ENCODE results near the gene NEK4. TPM values are rescaled to one million over a fixed set of nuclear protein-coding genes. Genes with fewer than 3 reads are reported as not detected.

Gene NEK4
- polyA plus RNA-seq, 1 donor (not counting 4 experiments of a cell fraction or from before 2014, with no cell fraction given), result 13.6 TPM

GRCh38 chr3:52703341-52703740 lies 67.4 kb downstream of the NEK4 start:
- no peaks in the 10 kb centered on the region for H3K9me1 ChIP-seq (ENCODE audit: control insufficient read depth, extremely low read depth, insufficient read depth, low read length)
- DNase-seq (ENCODE audit: low read depth, low spot score), result no peak
- no peaks in the 10 kb centered on the region for H4K20me1 ChIP-seq (ENCODE audit: control insufficient read depth, extremely low read depth, insufficient read depth, low read length)
- no peak overlapping the region for H2AFZ ChIP-seq (ENCODE audit: control insufficient read depth, low read length)
- no peaks in the 10 kb centered on the region for H3K27me3 ChIP-seq (ENCODE audit: control insufficient read depth, extremely low read depth, insufficient read depth, low read length)
- no peak overlapping the region for H3K9ac ChIP-seq (ENCODE audit: control insufficient read depth, extremely low read depth, insufficient read depth, low read length)
- FAIRE-seq, result no peak
- no peaks in the 10 kb centered on the region for H3K9me3 ChIP-seq (ENCODE audit: control insufficient read depth, low read depth, low read length)
- dilution Hi-C loops (cut with MboI; ENCODE audit: extremely low pct_ligation_motif_present, low sequenced_read_pairs), result no loop called here
- peaks cover 14% of the 10 kb centered on the region for H3K4me1 ChIP-seq (ENCODE audit: control insufficient read depth, extremely low read depth, insufficient read depth, low read length)
- no peak for TF ChIP-seq CTCF (optimal IDR thresholded peaks at IDR 0.05 in 1 of 3, IDR thresholded peaks at IDR 0.05 in 1 of 3, conservative IDR thresholded peaks at IDR 0.05 in 1 of 3; ENCODE audit: extremely low read depth in 1 of 3, insufficient read depth in 2 of 3, low read length in 3 of 3)
- no peak for TF ChIP-seq EZH2 (IDR thresholded peaks at IDR 0.05; ENCODE audit: low read length)
- no peak overlapping the region for H3K4me3 ChIP-seq (ENCODE audit: control insufficient read depth in 2 of 3, extremely low read depth in 1 of 3, insufficient read depth in 2 of 3, low read depth in 1 of 3, low read length in 3 of 3)
- no peak overlapping the region for H3K27ac ChIP-seq (ENCODE audit: control insufficient read depth, insufficient read depth, low read length)
- peaks cover 53% of the 10 kb centered on the region for H3K79me2 ChIP-seq (ENCODE audit: control insufficient read depth, insufficient read depth, low read length)
- H3K4me2 ChIP-seq (ENCODE audit: control insufficient read depth, extremely low read depth, insufficient read depth, low read depth, low read length), result no peak overlapping the region
- peaks cover 0 to 2% of the 10 kb centered on the region in 2 experiments for H3K36me3 ChIP-seq (ENCODE audit: control insufficient read depth in 2 of 2, extremely low read depth in 1 of 2, insufficient read depth in 2 of 2, low read length in 2 of 2)

GRCh38 chr3:52697632-52697965 lies 73.1 kb downstream of the NEK4 start:
- Histone ChIP-seq H3K9me1 (ENCODE audit: control insufficient read depth, extremely low read depth, insufficient read depth, low read length) (no peaks in the 10 kb centered on the region), H3K4me2 (ENCODE audit: control insufficient read depth, extremely low read depth, insufficient read depth, low read depth, low read length) (no peak overlapping the region), H3K4me3 (ENCODE audit: control insufficient read depth in 2 of 3, extremely low read depth in 1 of 3, insufficient read depth in 2 of 3, low read depth in 1 of 3, low read length in 3 of 3) (no peak overlapping the region), H3K27ac (ENCODE audit: control insufficient read depth, insufficient read depth, low read length) (no peak overlapping the region), H3K9ac (ENCODE audit: control insufficient read depth, extremely low read depth, insufficient read depth, low read length) (no peak overlapping the region), H3K36me3 (ENCODE audit: control insufficient read depth in 2 of 2, extremely low read depth in 1 of 2, insufficient read depth in 2 of 2, low read length in 2 of 2) (peaks cover 23 to 32% of the 10 kb centered on the region in 2 experiments), H3K27me3 (ENCODE audit: control insufficient read depth, extremely low read depth, insufficient read depth, low read length) (no peaks in the 10 kb centered on the region), H3K9me3 (ENCODE audit: control insufficient read depth, low read depth, low read length) (no peaks in the 10 kb centered on the region), H4K20me1 (ENCODE audit: control insufficient read depth, extremely low read depth, insufficient read depth, low read length) (peaks cover 5% of the 10 kb centered on the region), H2AFZ (ENCODE audit: control insufficient read depth, low read length) (no peak overlapping the region), H3K4me1 (ENCODE audit: control insufficient read depth, extremely low read depth, insufficient read depth, low read length) (no peaks in the 10 kb centered on the region), H3K79me2 (ENCODE audit: control insufficient read depth, insufficient read depth, low read length) (peaks cover 12% of the 10 kb centered on the region)
- FAIRE-seq (no peak), DNase-seq (ENCODE audit: low read depth, low spot score) (no peak)
- dilution Hi-C loops (cut with MboI; ENCODE audit: extremely low pct_ligation_motif_present, low sequenced_read_pairs), result no loop called here
- TF ChIP-seq EZH2 (IDR thresholded peaks at IDR 0.05; ENCODE audit: low read length) (no peak), CTCF (optimal IDR thresholded peaks at IDR 0.05 in 1 of 3, IDR thresholded peaks at IDR 0.05 in 1 of 3, conservative IDR thresholded peaks at IDR 0.05 in 1 of 3; ENCODE audit: extremely low read depth in 1 of 3, insufficient read depth in 2 of 3, low read length in 3 of 3) (no peak)
